ENCODE results near the gene ZNF592. TPM values are rescaled to one million over a fixed set of nuclear protein-coding genes. Genes with fewer than 3 reads are reported as not detected.

The ZNF592 gene
- total and polyA plus RNA-seq, 2 of the 13 experiments (the other 11 are each of a cell fraction or from before 2014, with no cell fraction given) = 8.2 to 9.8 TPM

- TF ChIP-seq ZNF543 (CRISPR knock-in tag; IDR thresholded peaks at IDR 0.05) (no peak), CEBPG (CRISPR knock-in tag; IDR thresholded peaks at IDR 0.05) (no peak), ZBTB1 (CRISPR knock-in tag; IDR thresholded peaks at IDR 0.05; ENCODE audit: borderline replicate concordance) (no peak), U2AF2 (IDR thresholded peaks at IDR 0.05; ENCODE audit: low read depth, low read length) (no peak), ZNF274 (CRISPR knock-in tag; IDR thresholded peaks at IDR 0.05) (no peak), NAIF1 (CRISPR knock-in tag; IDR thresholded peaks at IDR 0.05; ENCODE audit: borderline replicate concordance) (no peak), KLF15 (CRISPR knock-in tag; IDR thresholded peaks at IDR 0.05; ENCODE audit: borderline replicate concordance) (no peak), ZNF331 (CRISPR knock-in tag; IDR thresholded peaks at IDR 0.05) (peak; percentile 32; the same call in 1 of the 2 replicates), SCMH1 (CRISPR knock-in tag; IDR thresholded peaks at IDR 0.05; ENCODE audit: borderline replicate concordance) (no peak), MYC (CRISPR knock-in tag; IDR thresholded peaks at IDR 0.05; ENCODE audit: borderline replicate concordance) (no peak), BRF2 (CRISPR knock-in tag; IDR thresholded peaks at IDR 0.05) (no peak), KDM5B (CRISPR knock-in tag; IDR thresholded peaks at IDR 0.05; ENCODE audit: borderline replicate concordance) (no peak), ZBTB42 (CRISPR knock-in tag; IDR thresholded peaks at IDR 0.05) (no peak), NR2F2 (IDR thresholded peaks at IDR 0.05; ENCODE audit: borderline replicate concordance, low read depth) (no peak), ZNF724P (CRISPR knock-in tag; IDR thresholded peaks at IDR 0.05; ENCODE audit: borderline replicate concordance) (no peak), SRF (IDR thresholded peaks at IDR 0.05; ENCODE audit: low read depth, low read length) (no peak), ZNF644 (CRISPR knock-in tag; IDR thresholded peaks at IDR 0.05; ENCODE audit: low read depth) (no peak), ZNF354B (CRISPR knock-in tag; IDR thresholded peaks at IDR 0.05) (no peak), MAFK (conservative IDR thresholded peaks at IDR 0.05 in 1 of 2, IDR thresholded peaks at IDR 0.05 in 1 of 2; ENCODE audit: low read length in 2 of 2) (no peak), ZSCAN22 (CRISPR knock-in tag; IDR thresholded peaks at IDR 0.05) (no peak), DNMT1 (CRISPR knock-in tag; IDR thresholded peaks at IDR 0.05) (no peak), ZNF546 (CRISPR knock-in tag; conservative IDR thresholded peaks at IDR 0.05) (no peak)
- TF ChIP-seq, protein P1, sequence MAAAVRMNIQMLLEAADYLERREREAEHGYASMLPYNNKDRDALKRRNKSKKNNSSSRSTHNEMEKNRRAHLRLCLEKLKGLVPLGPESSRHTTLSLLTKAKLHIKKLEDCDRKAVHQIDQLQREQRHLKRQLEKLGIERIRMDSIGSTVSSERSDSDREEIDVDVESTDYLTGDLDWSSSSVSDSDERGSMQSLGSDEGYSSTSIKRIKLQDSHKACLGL (CRISPR knock-in tag; IDR thresholded peaks at IDR 0.05) = no peak
- TF ChIP-seq, protein P2, sequence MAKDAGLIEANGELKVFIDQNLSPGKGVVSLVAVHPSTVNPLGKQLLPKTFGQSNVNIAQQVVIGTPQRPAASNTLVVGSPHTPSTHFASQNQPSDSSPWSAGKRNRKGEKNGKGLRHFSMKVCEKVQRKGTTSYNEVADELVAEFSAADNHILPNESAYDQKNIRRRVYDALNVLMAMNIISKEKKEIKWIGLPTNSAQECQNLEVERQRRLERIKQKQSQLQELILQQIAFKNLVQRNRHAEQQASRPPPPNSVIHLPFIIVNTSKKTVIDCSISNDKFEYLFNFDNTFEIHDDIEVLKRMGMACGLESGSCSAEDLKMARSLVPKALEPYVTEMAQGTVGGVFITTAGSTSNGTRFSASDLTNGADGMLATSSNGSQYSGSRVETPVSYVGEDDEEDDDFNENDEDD (CRISPR knock-in tag; IDR thresholded peaks at IDR 0.05; ENCODE audit: borderline replicate concordance) = no peak
- TF ChIP-seq, protein P3, sequence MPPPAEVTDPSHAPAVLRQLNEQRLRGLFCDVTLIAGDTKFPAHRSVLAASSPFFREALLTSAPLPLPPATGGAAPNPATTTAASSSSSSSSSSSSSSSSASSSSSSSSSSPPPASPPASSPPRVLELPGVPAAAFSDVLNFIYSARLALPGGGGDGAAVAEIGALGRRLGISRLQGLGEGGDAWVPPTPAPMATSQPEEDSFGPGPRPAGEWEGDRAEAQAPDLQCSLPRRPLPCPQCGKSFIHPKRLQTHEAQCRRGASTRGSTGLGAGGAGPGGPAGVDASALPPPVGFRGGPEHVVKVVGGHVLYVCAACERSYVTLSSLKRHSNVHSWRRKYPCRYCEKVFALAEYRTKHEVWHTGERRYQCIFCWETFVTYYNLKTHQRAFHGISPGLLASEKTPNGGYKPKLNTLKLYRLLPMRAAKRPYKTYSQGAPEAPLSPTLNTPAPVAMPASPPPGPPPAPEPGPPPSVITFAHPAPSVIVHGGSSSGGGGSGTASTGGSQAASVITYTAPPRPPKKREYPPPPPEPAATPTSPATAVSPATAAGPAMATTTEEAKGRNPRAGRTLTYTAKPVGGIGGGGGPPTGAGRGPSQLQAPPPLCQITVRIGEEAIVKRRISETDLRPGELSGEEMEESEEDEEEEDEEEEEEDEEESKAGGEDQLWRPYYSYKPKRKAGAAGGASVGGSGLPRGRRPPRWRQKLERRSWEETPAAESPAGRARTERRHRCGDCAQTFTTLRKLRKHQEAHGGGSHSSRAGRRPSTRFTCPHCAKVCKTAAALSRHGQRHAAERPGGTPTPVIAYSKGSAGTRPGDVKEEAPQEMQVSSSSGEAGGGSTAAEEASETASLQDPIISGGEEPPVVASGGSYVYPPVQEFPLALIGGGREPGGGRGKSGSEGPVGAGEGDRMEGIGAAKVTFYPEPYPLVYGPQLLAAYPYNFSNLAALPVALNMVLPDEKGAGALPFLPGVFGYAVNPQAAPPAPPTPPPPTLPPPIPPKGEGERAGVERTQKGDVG (CRISPR knock-in tag; IDR thresholded peaks at IDR 0.05; ENCODE audit: borderline replicate concordance) = no peak
- TF ChIP-seq, protein P4, sequence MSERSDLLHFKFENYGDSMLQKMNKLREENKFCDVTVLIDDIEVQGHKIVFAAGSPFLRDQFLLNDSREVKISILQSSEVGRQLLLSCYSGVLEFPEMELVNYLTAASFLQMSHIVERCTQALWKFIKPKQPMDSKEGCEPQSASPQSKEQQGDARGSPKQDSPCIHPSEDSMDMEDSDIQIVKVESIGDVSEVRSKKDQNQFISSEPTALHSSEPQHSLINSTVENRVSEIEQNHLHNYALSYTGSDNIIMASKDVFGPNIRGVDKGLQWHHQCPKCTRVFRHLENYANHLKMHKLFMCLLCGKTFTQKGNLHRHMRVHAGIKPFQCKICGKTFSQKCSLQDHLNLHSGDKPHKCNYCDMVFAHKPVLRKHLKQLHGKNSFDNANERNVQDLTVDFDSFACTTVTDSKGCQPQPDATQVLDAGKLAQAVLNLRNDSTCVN (CRISPR knock-in tag; IDR thresholded peaks at IDR 0.05; ENCODE audit: borderline replicate concordance) = peak; percentile 100
Observed at GRCh38 chr15:84844964-84845363, 96.6 kb downstream of the ZNF592 start (continued).
